Liver (tissue), 2 donors: ENCODE results near the gene FN1.

ENCODE experiments used
- RAD21 ChIP-seq, 2 donors: IDR thresholded peaks; 2 replicates each; pipeline ENCODE4 v1.6.1; 2016; ENCODE audit warnings: antibody characterized with exemption in 2 of 2, mild to moderate bottlenecking in 2 of 2
- YY1 ChIP-seq: IDR thresholded peaks from 2 replicates; pipeline ENCODE4 v1.6.1; 2016; ENCODE audit warnings: antibody characterized with exemption, mild to moderate bottlenecking
- donor health status: healthy.

DNA sequence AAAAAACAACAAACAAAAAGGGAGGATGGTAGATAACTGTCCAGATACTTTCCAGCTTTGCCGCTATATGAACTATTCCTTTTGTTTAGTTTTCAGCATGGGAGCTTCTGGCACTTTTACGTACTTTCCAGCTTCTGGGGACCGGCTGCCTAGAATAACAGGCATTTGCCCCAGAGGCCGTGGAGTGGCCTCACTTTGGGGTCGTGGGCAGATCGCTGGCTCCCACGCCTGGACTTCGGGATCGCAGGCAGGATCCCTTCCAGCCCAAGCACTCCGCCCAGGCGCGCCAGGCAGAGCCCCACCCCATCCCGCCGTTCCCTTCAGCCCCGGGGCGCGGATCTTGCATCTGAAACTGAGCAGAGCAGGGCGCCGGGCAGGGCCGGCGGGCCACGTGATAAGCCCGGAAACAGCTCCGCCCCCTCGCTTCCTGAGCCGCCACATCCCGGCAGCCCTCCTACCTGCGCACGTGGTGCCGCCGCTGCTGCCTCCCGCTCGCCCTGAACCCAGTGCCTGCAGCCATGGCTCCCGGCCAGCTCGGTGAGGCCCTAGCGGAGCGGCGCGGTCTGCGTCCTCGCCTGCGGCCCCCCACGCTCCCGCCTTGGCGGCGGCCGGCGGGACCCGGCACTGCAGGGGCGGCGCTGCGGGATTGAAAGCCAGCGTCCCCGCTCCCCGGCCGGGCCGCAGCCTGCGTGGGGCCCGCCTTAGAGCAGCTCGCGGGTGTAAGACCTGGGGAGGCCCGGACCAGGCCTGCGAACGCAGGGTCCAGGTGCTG lies 124.1 kb downstream of the FN1 start, which contains the start of gene ATIC:
- TF ChIP-seq RAD21 (IDR thresholded peaks at IDR 0.05), result peak; percentile 37 to 46
- TF ChIP-seq YY1, result peak; percentile 83
